SH-SY5Y (cell line): ENCODE data around the gene MYL2.

ENCODE experiments used
- GATA2 ChIP-seq: IDR thresholded peaks from 2 replicates; pipeline ENCODE4 v1.6.1; 2011; ENCODE audit warnings: mild to moderate bottlenecking, low read depth, low read length
- GATA3 ChIP-seq: IDR thresholded peaks from 2 replicates; pipeline ENCODE4 v1.6.1; 2011; ENCODE audit warnings: low read depth, mild to moderate bottlenecking, low read length, moderate library complexity

DNA sequence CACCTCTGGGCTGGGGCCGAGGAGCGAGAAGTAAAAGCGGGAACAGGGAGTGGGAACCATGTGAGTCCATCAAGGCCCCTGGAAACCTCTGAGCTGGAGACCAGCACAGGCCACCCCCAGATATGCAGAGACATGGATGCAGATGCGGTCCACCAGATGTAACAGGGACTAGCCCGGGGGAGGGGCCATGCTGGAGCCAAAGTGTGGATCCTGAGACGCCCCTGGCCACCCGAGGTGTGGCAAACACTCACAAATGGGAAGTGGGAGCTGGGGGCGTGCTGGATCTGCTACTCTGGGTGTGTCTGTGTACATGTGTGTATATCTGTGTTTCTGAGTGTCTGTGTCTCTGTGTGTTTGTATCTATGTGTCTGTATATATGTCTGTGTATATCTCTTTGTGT lies 12.8 kb downstream of the MYL2 start:
- no peak for TF ChIP-seq GATA2
- no peak for TF ChIP-seq GATA3
